ENCODE data around the gene PCDH17. TPM values are rescaled to one million over a fixed set of nuclear protein-coding genes. Genes with fewer than 3 reads are reported as not detected.

The PCDH17 gene
- total RNA-seq, 1 donor from 2014 or later: 16.6 TPM

DNA sequence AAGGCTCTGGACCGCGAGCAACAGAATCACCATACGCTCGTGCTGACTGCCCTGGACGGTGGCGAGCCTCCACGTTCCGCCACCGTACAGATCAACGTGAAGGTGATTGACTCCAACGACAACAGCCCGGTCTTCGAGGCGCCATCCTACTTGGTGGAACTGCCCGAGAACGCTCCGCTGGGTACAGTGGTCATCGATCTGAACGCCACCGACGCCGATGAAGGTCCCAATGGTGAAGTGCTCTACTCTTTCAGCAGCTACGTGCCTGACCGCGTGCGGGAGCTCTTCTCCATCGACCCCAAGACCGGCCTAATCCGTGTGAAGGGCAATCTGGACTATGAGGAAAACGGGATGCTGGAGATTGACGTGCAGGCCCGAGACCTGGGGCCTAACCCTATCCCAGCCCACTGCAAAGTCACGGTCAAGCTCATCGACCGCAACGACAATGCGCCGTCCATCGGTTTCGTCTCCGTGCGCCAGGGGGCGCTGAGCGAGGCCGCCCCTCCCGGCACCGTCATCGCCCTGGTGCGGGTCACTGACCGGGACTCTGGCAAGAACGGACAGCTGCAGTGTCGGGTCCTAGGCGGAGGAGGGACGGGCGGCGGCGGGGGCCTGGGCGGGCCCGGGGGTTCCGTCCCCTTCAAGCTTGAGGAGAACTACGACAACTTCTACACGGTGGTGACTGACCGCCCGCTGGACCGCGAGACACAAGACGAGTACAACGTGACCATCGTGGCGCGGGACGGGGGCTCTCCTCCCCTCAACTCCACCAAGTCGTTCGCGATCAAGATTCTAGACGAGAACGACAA lies 1.8 kb downstream of the PCDH17 start:
- DNase-seq (ENCODE audit: extremely low spot score, unreplicated experiment): peak; percentile 74
- Mint-ChIP-seq H3K27me3 (peaks cover 71% of the 10 kb centered on the region), H3K4me1 (ENCODE audit: unreplicated experiment) (peaks cover 24% of the 10 kb centered on the region), H3K36me3 (no peaks in the 10 kb centered on the region), H3K9me3 (no peaks in the 10 kb centered on the region), H3K27ac (no peak overlapping the region), H3K4me3 (peak overlapping the region; percentile 96)
- TF ChIP-seq, protein P1, sequence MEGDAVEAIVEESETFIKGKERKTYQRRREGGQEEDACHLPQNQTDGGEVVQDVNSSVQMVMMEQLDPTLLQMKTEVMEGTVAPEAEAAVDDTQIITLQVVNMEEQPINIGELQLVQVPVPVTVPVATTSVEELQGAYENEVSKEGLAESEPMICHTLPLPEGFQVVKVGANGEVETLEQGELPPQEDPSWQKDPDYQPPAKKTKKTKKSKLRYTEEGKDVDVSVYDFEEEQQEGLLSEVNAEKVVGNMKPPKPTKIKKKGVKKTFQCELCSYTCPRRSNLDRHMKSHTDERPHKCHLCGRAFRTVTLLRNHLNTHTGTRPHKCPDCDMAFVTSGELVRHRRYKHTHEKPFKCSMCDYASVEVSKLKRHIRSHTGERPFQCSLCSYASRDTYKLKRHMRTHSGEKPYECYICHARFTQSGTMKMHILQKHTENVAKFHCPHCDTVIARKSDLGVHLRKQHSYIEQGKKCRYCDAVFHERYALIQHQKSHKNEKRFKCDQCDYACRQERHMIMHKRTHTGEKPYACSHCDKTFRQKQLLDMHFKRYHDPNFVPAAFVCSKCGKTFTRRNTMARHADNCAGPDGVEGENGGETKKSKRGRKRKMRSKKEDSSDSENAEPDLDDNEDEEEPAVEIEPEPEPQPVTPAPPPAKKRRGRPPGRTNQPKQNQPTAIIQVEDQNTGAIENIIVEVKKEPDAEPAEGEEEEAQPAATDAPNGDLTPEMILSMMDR (conservative IDR thresholded peaks at IDR 0.05): peak; percentile 71

DNA sequence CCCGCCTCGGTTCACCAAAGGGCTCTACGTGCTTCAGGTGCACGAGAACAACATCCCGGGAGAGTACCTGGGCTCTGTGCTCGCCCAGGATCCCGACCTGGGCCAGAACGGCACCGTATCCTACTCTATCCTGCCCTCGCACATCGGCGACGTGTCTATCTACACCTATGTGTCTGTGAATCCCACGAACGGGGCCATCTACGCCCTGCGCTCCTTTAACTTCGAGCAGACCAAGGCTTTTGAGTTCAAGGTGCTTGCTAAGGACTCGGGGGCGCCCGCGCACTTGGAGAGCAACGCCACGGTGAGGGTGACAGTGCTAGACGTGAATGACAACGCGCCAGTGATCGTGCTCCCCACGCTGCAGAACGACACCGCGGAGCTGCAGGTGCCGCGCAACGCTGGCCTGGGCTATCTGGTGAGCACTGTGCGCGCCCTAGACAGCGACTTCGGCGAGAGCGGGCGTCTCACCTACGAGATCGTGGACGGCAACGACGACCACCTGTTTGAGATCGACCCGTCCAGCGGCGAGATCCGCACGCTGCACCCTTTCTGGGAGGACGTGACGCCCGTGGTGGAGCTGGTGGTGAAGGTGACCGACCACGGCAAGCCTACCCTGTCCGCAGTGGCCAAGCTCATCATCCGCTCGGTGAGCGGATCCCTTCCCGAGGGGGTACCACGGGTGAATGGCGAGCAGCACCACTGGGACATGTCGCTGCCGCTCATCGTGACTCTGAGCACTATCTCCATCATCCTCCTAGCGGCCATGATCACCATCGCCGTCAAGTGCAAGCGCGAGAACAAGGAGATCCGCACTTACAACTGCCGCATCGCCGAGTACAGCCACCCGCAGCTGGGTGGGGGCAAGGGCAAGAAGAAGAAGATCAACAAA lies 2.6 kb downstream of the PCDH17 start:
- Mint-ChIP-seq H3K4me3 (peak overlapping the region; percentile 87), H3K27ac (peak overlapping the region; percentile 34), H3K27me3 (peaks cover 63% of the 10 kb centered on the region), H3K9me3 (no peaks in the 10 kb centered on the region), H3K4me1 (ENCODE audit: unreplicated experiment) (peaks cover 16% of the 10 kb centered on the region), H3K36me3 (no peaks in the 10 kb centered on the region)
- TF ChIP-seq, protein P1 (conservative IDR thresholded peaks at IDR 0.05): peak; percentile 61
- DNase-seq (ENCODE audit: extremely low spot score, unreplicated experiment): peak; percentile 67

DNA sequence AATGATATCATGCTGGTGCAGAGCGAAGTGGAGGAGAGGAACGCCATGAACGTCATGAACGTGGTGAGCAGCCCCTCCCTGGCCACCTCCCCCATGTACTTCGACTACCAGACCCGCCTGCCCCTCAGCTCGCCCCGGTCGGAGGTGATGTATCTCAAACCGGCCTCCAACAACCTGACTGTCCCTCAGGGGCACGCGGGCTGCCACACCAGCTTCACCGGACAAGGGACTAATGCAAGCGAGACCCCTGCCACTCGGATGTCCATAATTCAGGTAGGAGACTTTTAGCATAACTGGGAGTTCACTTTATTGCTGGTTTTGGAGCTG lies 3.3 kb downstream of the PCDH17 start:
- Mint-ChIP-seq H3K27ac (peak overlapping the region; percentile 34), H3K9me3 (no peaks in the 10 kb centered on the region), H3K36me3 (no peaks in the 10 kb centered on the region), H3K4me3 (peak overlapping the region; percentile 87), H3K27me3 (peaks cover 57% of the 10 kb centered on the region), H3K4me1 (ENCODE audit: unreplicated experiment) (peaks cover 16% of the 10 kb centered on the region)
- TF ChIP-seq, protein P1 (conservative IDR thresholded peaks at IDR 0.05): no peak
- no peak for DNase-seq (ENCODE audit: extremely low spot score, unreplicated experiment)

DNA sequence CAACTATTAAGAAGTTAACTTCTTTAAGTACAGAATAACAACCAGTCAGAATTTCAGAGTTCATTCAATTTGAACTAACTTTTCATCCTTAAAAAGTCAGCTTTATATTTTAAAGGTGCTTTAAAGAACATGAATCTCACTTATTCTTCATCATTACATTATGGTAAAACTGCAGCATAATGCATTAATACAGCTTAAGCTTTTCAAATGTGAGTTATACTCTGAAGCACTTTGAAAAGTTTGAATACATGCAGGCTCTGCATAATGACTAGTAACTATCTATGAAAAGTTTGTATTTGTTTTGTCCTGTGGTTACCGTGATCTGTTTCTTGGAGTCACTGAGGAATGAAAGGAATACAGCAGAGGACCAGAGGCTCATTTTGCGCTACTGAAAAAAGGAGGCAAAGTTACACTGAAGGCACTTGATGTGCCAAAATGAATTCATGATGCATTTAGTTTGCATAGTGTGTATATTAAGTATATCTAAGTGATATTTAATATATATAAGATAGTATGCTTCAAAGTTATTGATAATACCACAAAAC lies 4.1 kb downstream of the PCDH17 start:
- Mint-ChIP-seq H3K4me1 (ENCODE audit: unreplicated experiment) (peaks cover 16% of the 10 kb centered on the region), H3K9me3 (no peaks in the 10 kb centered on the region), H3K27ac (no peak overlapping the region), H3K27me3 (peaks cover 52% of the 10 kb centered on the region), H3K4me3 (peak overlapping the region; percentile 67), H3K36me3 (no peaks in the 10 kb centered on the region)
- TF ChIP-seq, protein P1 (conservative IDR thresholded peaks at IDR 0.05): no peak
- DNase-seq (ENCODE audit: extremely low spot score, unreplicated experiment): no peak

DNA sequence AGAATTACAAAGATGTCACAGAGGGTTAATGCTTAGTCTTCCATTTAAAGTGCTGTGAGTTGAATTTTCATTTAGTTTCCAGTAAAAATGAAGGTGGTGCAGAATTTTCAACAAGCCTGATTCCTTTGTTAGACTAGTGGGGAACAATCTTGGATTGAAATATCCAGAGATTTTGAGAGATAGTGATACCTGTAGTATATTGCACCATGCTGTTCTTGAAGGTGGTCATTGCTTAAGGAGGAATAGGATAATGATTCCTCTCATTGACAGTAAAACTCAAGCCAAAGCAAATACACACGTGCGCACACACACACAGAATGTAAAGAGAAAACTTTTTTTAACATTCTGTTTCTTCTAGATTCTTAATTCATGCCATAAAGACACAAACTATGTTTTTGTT lies 5.3 kb downstream of the PCDH17 start:
- no peak overlapping the region for H3K27ac Mint-ChIP-seq
- no peak for DNase-seq (ENCODE audit: extremely low spot score, unreplicated experiment)

More for the DNA sequence above, 5.3 kb downstream of the PCDH17 start:
- Mint-ChIP-seq H3K4me3 (peak overlapping the region; percentile 72), H3K36me3 (no peaks in the 10 kb centered on the region), H3K9me3 (no peaks in the 10 kb centered on the region), H3K27me3 (peaks cover 40% of the 10 kb centered on the region), H3K4me1 (ENCODE audit: unreplicated experiment) (peaks cover 8% of the 10 kb centered on the region)
- TF ChIP-seq, protein P1 (conservative IDR thresholded peaks at IDR 0.05): no peak

Measured in type B pancreatic cell (in vitro differentiated cells).